Kasumi-1 (cell line): Measurements from ENCODE around the gene KMT2E.
A peak's percentile ranks its signal among the peaks of the same experiment; 100 is the strongest.

Experiments used
- DNase-seq, 2 experiments: peaks; one replicate each; lab custom pipeline; 2025; lab: John Stamatoyannopoulos, UW

KMT2E gene

GRCh38 chr7:105007298-105007697 is 6.7 kb upstream of the KMT2E start:
- DNase-seq: no peak

DNA sequence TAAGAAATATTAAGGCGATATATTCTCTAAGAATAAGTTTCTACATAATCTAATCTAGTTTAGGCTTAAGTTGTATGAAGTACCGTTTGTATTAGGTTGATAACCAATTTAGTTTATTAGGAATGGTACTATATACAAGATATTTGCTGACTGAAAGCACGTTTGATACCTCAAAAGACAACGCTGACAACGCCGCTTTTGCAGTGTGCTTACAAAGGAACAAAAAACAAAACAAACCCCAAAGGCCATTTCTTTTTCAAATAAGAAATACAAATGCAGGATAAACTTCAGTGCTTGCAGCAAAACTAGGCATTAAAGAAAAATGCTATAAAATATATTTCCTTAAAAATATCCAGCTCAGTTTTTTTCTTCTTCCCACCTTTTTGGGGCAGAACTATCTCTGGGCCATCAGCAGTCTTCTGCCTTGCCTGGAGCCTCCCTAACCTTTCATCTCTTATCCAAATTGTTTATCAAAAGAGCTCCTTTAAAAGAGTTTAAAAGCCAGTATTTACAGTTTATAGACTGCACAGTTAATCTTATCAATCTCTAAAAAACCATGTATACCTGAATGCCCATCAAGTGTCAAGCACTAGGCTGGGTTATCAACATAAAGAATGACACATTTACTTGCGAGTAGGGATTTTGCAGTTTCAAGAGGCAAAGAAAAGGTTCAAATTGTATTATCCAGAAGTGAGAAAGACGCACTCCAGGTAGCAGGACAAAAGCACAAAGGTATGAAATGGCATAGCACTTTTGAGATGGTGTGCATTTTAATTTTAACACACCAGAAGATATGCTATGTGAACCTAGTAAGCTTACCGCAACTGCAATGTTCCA is 4.1 kb upstream of the KMT2E start:
- no peak for DNase-seq

DNA sequence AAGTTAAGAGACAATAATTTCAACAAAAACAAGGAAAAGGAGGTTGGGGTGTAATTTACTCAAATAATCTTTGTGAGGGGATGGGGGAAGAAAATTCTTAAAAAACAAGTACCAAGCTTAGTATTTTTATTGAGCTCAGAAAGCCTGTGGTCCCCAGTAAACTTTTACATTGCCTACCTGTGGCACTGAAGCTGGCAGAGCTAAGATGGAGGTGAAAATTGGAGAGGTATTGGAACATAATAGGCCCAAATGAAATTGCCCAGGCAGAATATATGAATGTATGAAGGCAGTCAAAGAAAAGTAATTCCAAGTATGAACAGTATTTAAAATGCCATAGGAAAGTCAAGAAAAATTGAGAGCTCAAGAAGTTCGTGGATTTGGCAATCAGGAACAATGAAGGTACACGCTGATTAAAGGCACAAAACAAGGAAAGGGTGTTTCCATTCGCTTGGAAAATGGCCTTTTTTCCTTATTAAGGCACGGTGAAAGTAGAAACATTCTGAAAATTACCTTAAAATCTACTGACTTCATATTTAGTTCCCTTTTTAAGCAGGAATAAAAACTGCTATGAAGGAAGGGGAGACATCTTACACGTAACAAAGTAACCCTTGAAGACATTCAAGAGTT is 3.4 kb upstream of the KMT2E start:
- DNase-seq: peak in 1 of 2 experiments; percentile 26

GRCh38 chr7:105011141-105011830 is 2.7 kb upstream of the KMT2E start:
- no peak for DNase-seq

GRCh38 chr7:105011831-105012502 is 2.0 kb upstream of the KMT2E start:
- no peak for DNase-seq

- DNase-seq: peak; percentile 95 to 97
These were observed 1.3 kb upstream of the KMT2E start for GRCh38 chr7:105012503-105013220.

GRCh38 chr7:105013221-105013815 is 687 bp upstream of the KMT2E start:
- peak; percentile 68 to 77 for DNase-seq

DNA sequence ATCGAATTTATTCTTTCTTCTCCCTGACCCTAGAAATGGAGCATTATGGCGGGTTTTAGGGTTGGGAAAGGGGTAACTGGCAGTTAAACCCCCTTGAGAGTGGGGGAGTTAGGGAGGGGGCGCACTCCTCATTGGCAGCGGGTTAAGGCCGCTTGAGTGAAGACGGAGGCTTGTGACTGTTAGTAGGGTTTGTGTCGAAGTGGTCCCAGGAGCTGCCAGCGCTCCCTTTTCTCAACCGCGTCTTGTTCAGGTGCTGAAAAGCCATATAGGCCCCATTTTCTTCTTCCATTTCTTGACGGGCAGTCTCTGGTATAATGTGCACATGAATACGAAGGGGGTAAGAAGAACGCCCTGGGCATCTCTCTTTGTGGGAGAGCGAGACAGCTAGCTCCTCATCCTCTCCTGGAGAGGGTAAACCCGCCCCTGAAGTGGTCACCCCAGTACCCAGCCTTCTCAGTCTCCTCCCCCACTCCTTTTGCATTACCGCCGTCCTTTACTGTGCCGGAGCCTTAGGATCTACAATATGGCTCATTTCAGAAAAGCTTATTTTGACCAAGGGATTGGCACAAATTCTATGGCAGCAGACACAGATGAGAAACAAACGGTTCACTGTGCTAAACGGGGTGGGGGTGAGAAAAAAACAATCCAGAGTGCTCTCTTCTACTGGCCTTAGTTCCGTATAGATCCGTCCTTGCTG is 836 bp downstream of the KMT2E start:
- DNase-seq: peak; percentile 77

GRCh38 chr7:105015390-105015965 is 1.5 kb downstream of the KMT2E start:
- peak; percentile 28 to 35 for DNase-seq

DNA sequence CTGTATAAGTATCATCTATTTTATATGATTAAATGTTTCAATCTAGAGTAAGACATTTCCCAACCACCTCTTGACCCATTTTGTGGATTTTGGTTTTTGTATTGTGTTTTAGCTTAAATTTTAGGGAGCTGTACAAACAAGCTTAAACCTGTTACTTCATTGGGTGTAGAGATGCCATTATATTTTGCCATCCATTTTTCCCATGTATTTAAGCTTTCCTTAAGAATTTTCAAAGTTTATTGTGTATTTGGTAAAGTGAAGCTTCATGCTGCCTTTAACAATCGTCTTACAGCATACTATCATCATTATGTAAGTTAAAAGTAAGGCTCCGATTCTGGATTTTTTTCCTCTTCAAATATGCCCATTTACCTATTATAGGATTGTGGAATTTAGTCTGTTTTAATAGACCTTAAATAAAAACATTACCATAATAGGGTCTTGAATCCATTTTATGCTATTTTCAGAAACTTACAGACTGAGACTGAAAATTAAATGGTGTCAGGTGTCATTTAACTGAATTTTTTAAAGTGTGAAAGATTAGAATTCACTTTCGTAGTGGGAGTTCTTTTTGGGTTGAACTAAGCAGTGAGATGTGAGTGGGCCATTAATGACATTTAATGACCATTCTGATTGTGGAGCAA is 2.2 kb downstream of the KMT2E start:
- DNase-seq: no peak

DNA sequence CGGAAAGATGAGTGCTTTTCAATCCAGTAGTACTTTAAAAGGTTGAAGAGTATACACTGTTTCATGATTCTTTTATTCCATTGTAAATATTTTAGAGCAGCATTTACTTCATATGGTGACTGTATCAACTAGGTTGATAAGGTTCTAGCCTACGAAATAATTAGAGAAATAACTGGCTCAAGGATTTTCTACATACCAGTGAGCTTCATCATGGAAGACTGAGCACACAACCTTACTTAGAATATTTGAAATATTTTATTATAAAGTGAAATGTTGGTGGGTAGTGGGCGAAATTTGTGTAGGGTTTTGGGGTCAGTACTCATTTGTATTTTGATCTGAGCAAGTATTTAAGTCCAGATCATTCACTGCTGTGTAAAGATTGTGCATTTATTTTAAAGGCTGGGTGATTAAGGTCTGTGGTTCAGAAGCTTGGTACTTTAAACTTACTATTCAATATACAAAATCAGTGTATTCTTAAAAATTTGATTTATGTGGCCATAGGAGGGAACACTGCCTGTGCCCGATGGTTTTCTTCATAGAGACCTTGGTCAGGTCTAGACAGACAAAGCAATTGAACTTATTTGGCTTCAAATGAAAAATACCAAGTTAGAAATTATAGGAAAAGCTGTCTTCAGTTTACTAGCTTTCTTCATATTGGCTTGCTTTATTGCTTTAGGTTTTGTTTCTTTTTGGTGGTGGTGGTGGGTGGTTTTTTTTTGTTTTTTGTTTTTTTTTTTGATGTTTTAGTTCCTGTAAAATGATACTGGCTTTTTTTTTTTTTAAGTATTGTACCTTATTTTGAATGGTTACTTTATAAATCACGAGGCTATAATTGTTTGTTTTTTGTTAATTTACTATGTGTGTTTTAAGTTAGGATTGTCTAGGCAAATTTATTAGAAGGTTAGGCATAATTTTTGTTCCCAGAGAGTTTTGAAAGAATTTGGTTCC is 3.0 kb downstream of the KMT2E start:
- no peak for DNase-seq

GRCh38 chr7:105017657-105018365 is 3.8 kb downstream of the KMT2E start:
- no peak for DNase-seq

GRCh38 chr7:105019269-105019668 is 5.3 kb downstream of the KMT2E start:
- DNase-seq: no peak

DNA sequence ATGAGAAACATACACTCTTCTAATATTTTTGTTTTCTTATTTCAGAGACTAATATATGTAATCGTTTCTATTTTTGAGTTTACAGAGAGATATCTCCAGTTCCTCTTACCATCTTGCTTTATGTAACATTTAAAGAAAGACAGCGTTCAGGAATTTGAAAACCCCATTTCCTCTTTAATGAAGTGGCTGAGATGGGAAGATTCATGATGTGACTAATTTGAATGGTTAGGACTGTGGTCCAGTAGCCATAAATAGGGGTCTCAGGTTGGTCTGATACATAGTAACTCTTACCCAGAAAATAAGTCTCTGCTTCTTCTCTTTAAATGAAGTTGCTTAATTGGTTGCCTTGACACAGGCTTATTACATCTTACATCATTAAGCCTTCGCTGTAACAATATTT is 6.9 kb downstream of the KMT2E start:
- DNase-seq: peak; percentile 36 to 46

DNA sequence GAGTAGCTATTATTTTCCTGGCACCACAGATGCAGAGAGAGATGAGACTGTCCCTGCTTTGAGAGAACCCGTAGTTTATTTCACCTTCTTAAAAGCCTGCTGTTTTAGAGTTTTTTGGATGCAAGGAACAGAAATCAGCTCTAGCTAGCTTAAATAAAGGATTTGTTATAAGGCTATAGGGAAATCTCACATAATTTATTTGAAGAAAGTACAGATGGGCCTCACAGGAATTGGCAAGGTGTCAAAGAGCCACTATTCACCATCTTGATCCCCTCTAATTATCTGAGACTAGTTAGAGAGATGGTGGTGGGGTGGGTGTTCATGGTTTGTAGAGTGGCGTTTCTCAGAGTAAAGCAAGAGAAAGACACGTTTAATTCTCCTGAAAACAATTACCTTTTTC is 7.3 kb downstream of the KMT2E start:
- no peak for DNase-seq

GRCh38 chr7:105021967-105022366 is 8.0 kb downstream of the KMT2E start:
- no peak for DNase-seq

DNA sequence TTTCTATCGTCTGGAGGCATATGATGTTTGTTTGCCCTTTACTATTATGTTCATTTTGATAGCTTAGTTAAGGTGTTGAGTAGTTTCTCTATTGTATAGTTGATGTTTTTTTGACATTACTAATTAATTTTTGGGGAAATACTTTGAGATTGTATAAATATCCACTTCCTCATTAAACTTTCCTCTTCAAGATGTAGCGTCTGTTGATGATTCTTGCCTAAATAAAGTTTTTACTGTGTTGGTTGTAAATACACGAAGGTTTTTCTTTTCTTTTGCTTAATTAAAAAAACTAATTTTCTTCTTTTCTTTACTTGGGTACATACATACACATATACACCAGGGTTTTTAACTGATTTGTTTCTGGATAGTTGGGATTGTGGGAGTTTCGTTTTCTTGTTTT is 8.5 kb downstream of the KMT2E start:
- DNase-seq: no peak

- DNase-seq: no peak
These were observed 10.7 kb downstream of the KMT2E start for GRCh38 chr7:105024734-105025133.
